KG1 (cell line): Measurements from ENCODE around the gene AMBP.
A peak's percentile ranks its signal among the peaks of the same experiment; 100 is the strongest.

Experiments used
- DNase-seq: peaks from one replicate; lab custom pipeline; 2025; lab: John Stamatoyannopoulos, UW

The AMBP gene

GRCh38 chr9:114112778-114113584 is 34.9 kb upstream of the AMBP start:
- no peak for DNase-seq

- DNase-seq = no peak
Measured at GRCh38 chr9:114112325-114112724, 34.2 kb upstream of the AMBP start.

DNA sequence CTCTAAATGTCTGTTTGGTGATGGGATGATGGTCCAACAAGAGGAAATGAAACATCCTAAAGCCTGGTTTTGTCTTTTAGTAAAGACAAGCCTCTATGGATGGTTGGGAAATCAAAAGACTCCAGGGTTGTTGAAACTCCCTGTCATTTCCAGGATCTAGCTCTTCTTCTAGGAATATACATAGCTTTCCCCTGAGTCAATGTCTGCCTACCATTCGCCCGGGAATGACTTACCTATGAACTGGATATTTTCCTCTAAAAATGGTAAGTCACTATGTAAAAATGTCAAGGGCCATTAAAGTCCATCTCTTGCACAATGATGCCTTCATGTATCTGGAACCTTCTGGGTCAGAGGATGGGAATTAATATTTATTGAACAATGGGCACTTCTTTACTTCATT is 32.1 kb upstream of the AMBP start:
- DNase-seq = no peak

GRCh38 chr9:114109124-114109523 is 31.0 kb upstream of the AMBP start:
- no peak for DNase-seq

DNA sequence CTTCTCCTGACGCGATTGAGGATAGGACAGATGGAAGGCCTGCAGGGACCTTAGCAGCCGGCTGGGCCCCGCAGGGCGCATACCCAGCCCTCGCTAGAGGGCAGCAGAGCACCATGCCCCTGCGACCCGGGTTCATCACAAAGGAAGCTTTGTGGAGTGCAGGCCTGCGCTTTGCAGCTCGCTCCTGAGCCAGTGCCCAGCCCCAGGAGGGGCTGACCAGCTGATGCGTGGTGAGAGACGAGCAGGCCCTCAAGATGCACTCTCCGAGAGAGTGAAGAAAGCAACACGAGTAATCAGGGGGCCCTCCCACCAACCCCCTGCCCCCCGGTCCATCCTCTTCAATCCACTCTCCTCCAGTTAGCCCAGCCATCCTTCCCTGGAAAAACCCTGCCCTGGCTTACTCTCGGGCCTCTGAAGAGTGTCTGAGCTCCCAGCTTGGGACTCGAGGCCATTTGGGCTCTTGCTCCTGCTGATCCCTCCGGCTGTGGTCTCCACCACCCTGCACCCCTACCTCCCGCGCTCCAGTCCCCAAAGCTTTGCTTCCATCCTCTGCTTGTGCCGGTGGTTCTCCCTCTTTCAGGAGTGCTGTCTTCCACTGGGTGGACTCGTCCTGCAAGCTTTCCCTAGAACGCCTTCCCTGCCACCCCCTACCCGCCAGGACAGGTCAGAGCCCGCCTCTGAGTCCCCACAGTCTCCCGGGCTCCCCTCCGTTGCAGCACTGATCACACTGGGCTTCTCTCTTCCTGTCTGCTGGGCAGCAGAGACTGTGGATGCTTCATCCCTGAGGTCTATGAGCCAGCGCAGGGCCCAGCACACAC is 30.1 kb upstream of the AMBP start:
- DNase-seq = peak; percentile 41

GRCh38 chr9:114107286-114108001 is 29.3 kb upstream of the AMBP start:
- no peak for DNase-seq

GRCh38 chr9:114105236-114105635 is 27.1 kb upstream of the AMBP start:
- no peak for DNase-seq

- DNase-seq = no peak
Measured at GRCh38 chr9:114102484-114102883, 24.4 kb upstream of the AMBP start.

GRCh38 chr9:114100536-114100935 is 22.4 kb upstream of the AMBP start:
- DNase-seq = no peak

- DNase-seq = no peak
Measured at GRCh38 chr9:114099669-114100270, 21.7 kb upstream of the AMBP start.

DNA sequence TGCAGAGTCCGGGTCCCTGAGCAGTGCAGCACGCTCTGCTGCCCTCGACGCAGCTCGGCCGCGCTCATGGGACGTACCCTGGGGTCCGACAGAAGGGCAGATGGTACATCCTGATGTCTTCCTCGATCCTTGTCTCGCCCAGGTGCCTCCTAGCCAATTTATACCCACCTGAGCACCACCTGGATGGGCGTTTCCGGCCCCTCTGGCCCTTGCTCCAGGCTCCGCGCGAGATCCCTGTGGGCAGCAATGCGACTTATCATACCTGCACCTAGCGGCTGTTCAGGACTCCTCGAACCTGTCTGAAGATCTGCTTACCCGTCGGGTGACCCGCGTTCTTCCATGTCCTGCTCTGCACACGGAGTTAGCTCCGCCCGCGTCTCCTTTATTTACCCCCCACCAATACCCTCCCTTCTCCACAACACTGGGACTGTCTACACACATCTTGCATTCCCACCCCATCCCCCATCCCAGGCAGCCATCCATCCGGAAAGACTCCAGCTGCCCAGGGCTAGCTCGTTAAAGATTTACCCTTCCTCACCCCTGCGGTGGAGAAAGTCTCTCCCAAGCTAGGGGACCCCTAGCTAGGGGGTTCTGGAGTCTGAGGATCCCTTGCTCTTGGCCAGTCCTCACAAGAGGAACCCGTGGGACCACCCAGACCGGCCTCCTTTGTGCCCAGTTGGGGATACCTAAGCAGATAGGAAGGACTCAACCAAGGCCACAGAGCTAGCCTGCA is 21.0 kb upstream of the AMBP start, which contains the start of gene KIF12:
KIF12 (minus strand) TSS at position 357 of the 733 bp plus-strand sequence; CDS start at position 341, 16 bp downstream.
- DNase-seq = no peak

GRCh38 chr9:114098021-114098935 is 20.2 kb upstream of the AMBP start:
- no peak for DNase-seq

DNA sequence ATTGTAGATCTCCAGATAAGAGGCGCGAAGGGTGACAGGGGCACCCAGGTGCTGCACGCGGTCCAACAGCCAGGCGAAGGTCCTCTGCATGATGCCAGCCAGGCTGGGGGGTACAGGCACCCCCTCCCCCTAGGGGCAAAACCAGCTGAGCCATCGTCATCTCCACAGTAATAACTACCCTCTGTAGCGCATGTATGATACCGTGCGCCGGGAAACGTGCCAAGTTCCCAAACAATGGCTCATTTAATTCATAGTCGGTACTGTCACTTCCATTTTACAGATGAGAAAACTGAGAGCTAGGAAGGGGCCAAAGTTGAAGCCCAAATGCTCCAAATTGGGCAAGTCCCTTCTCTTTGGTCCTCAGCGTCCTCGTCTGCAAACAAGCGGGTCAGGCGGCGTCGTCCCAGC is 19.5 kb upstream of the AMBP start:
- no peak for DNase-seq

- DNase-seq = no peak
Measured at GRCh38 chr9:114096866-114097612, 18.9 kb upstream of the AMBP start.

- DNase-seq = no peak
Measured at GRCh38 chr9:114096041-114096511, 18.0 kb upstream of the AMBP start.

DNA sequence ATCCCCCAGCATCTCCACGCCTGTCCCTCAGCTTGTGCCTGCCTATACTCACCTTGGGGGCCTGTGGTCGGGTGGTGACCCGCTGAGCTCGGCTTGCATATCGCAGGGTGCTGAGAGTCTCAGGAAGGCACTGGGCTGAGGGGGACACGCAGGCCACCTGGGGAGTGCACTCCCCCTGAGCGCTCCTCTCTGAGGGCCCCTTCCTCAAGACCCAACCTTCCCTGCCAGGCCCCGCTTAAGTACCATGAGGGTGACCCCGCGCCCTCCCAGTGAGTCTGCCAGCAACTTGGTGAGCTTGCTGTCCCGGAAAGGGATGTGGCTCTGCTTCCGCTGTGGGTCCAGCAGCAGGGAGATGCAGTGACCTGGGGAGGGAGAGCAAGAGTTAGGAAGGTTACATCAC is 16.9 kb upstream of the AMBP start:
- DNase-seq = no peak

- no peak for DNase-seq
Measured at GRCh38 chr9:114093761-114094505, 15.8 kb upstream of the AMBP start.

- DNase-seq = no peak
Measured at GRCh38 chr9:114093031-114093471, 15.0 kb upstream of the AMBP start.

DNA sequence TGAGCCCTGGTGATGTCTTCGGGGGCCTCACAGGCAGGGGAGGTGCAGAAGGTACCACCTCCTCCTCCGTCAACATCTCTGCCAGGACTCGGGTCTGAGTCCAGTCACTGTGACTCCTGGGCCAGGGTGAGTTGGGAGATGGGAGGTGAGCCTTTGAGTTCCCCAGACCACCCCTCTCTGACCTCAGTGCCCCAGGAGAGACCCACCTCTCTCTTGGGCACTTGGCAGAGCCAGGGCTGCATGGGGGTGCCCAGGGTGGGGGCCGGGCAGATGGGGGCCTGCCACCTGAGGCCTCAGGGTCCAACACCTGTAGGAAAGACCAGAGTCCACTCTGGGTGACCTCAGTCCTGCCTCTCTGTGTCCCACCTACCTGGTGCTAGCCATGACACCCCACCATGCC is 14.2 kb upstream of the AMBP start:
- DNase-seq = no peak
